Bronchial epithelial cell (primary cell): ENCODE measurements around the gene PLXNA4. TPM values are rescaled to one million over a fixed set of nuclear protein-coding genes. Genes with fewer than 3 reads are reported as not detected.
A peak's percentile ranks its signal among the peaks of the same experiment; 100 is the strongest.

ENCODE experiments used
- DNase-seq: peaks from one replicate; pipeline ENCODE4 v3.0.0-alpha.2; 2010; ENCODE audit warnings: low read depth
- FAIRE-seq: peaks from 2 replicates; lab custom pipeline; 2011; peaks lifted over from hg19 to GRCh38; lab: Jason Lieb, UNC
- H3K27me3 ChIP-seq: 2 replicates; pipeline ENCODE4 v1.5.1; 2011; ENCODE audit warnings: low read length; ENCODE audit not compliant: control insufficient read depth, insufficient read depth
- H3K36me3 ChIP-seq: 2 replicates; pipeline ENCODE4 v1.5.1; 2011; ENCODE audit warnings: low read length; ENCODE audit not compliant: control insufficient read depth, insufficient read depth
- H3K4me3 ChIP-seq: 2 replicates; pipeline ENCODE4 v1.5.1; 2011; ENCODE audit warnings: mild to moderate bottlenecking, low read depth, low read length, control low read depth
- CTCF ChIP-seq: IDR thresholded peaks from 2 replicates; pipeline ENCODE4 v1.5.1; 2011; ENCODE audit warnings: mild to moderate bottlenecking, moderate library complexity, low read length, control low read depth, inconsistent platforms; ENCODE audit not compliant: insufficient read depth, severe bottlenecking
- total RNA-seq: library from RNA; depleted of rRNA; stranded (reverse); fragments of >200 nt; gene quantifications from 2 replicates; pipeline ENCODE4 v1.2.1, GENCODE V29; 2014

Gene PLXNA4
- total RNA-seq, 1 donor from 2014 or later = under 0.01 TPM

DNA sequence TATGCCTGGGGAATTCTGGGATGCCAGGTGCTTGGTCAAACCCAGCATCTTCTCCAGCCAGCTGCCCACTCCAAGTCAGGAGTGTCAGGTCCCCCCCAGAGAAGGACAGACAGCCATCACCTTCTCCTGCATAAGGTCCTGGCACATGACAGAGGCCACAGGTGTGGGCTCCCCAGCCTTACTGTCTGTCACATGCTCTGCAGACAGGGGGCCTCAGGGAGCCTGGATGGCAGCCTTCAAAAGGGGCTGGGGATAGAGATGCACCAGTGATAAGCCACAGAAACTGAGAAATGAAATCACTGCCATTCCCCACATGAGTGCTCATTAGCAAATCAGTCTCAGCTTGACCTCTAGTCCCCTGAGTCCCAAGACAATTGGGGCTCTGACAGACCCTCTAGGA, 72.9 kb downstream of the PLXNA4 start:
- DNase-seq (no peak), FAIRE-seq (no peak)
- H3K36me3 ChIP-seq = no peaks in the 10 kb centered on the region
- TF ChIP-seq CTCF = no peak
- H3K27me3 ChIP-seq = no peaks in the 10 kb centered on the region
- H3K4me3 ChIP-seq = no peak overlapping the region

- DNase-seq = no peak
- Histone ChIP-seq H3K4me3 (no peak overlapping the region), H3K36me3 (no peaks in the 10 kb centered on the region), H3K27me3 (no peaks in the 10 kb centered on the region)
- no peak for TF ChIP-seq CTCF
- no peak for FAIRE-seq
Measured at GRCh38 chr7:132501956-132502355, 74.3 kb downstream of the PLXNA4 start.

DNA sequence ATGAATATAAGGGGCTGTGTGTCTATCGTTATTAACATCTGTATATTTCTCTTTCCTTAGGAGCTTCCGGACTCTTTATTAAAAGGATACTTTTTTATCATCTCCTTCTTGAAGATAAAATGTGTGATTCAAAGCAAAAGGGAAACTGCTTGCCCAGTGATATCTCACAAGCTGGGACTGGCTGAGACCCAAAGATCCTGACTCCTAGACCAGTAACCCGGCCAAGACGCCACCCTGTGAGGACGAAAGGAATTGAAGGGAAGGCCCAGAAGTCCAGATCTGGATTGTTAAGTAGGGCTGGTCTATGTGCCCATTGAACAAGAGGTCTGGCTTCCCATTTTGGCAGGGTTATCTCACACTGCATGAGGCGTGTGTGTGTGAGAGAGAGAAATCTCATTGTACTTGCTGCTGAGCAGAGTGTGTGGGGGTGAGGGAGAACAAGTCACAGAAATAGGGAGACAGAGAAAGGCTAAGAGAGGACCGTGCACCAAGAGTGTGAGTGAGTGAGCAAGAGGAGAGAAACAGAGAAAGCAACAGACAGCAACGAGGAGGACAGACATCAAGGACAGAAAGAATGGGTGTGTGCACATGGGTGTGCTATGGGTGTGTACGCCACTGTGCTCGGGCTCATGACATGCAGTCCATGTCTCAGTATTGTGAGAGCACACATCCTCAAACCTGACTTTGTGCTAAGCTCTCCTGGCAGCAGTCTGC, 75.4 kb downstream of the PLXNA4 start:
- H3K36me3 ChIP-seq = no peaks in the 10 kb centered on the region
- H3K4me3 ChIP-seq = no peak overlapping the region
- FAIRE-seq = peak; percentile 18
- DNase-seq = no peak
- no peaks in the 10 kb centered on the region for H3K27me3 ChIP-seq
- TF ChIP-seq CTCF = no peak

- no peaks in the 10 kb centered on the region for H3K36me3 ChIP-seq
- no peaks in the 10 kb centered on the region for H3K27me3 ChIP-seq
- DNase-seq (no peak), FAIRE-seq (no peak)
- no peak for TF ChIP-seq CTCF
- no peak overlapping the region for H3K4me3 ChIP-seq
Measured at GRCh38 chr7:132499487-132499886, 76.8 kb downstream of the PLXNA4 start.

GRCh38 chr7:132499065-132499464, 77.2 kb downstream of the PLXNA4 start:
- FAIRE-seq = no peak
- Histone ChIP-seq H3K36me3 (no peaks in the 10 kb centered on the region), H3K4me3 (no peak overlapping the region), H3K27me3 (no peaks in the 10 kb centered on the region)
- DNase-seq = no peak
- TF ChIP-seq CTCF = no peak

DNA sequence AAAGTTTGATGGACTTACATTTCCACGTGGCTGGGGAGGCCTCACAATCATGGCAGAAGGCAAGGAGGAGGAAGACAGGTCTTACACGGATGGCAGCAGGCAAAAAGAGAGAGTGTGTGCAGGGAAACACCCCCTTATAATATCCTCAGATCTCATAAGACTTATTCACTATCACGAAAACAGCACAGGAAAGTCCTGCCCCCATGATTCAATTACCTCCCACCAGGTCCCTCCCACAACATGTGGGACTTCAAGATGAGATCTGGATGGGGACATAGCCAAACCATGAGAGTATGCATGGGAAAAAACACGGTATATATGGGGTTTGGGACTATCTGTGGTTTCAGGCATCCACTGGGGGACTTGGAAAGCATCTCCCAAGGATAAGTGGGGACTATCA, 78.0 kb downstream of the PLXNA4 start:
- no peak for FAIRE-seq
- no peaks in the 10 kb centered on the region for H3K27me3 ChIP-seq
- H3K36me3 ChIP-seq = no peaks in the 10 kb centered on the region
- no peak overlapping the region for H3K4me3 ChIP-seq
- no peak for TF ChIP-seq CTCF
- DNase-seq = no peak
